Measurements from ENCODE around the gene KIR3DL3. TPM values are rescaled to one million over a fixed set of nuclear protein-coding genes. Genes with fewer than 3 reads are reported as not detected.
"Not testable (repeated sequence)": the region's sequence is repeated elsewhere in the genome, so short reads cannot be mapped to it uniquely, and the experiment has no call there.

The KIR3DL3 gene
- total RNA-seq, 1 experiment from 2014 or later, result not detected

DNA sequence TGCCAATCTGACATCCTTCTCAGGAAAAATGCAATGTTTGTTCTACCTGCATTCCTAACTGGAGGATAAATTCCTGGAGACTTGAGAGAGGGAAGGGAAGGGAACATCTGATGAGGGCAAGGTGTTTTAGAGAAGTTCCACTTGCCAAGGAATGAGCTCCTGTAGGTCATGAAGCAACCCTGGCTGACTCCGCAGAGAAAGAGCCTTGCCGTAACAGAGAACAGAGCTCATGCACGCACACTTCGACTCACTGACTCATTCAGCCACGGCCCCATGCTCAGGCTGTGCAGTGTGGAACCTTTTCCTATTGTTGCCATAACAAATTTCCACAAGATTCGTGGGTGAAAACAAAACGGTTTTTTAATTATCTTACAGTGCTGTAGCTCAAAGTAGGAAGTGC lies 54.7 kb downstream of the KIR3DL3 start:
- DNase-seq (ENCODE audit: low spot score), result peak; percentile 80

DNA sequence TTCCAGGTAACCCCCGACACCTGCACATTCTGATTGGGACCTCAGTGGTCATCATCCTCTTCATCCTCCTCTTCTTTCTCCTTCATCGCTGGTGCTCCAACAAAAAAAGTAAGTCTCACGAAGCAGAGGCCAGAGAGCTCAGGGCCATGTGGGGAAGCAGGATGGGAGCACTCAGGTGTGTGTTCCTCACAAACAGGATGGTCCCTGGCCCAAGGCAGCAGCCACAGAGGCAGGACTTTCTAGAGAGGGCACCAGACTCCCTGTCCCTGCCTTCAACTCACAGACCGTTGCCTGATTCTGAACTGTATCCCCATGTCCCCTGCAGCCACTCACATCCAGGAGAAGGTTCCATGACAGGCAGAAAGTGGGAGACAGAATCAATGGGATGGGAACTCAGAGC lies 58.7 kb downstream of the KIR3DL3 start:
- not testable (repeated sequence) for DNase-seq (ENCODE audit: low spot score)

Other genes with a start within 250 kb of the KIR3DL3 start
- not detected in 2 replicates for gene LAIR2, start 221.6 kb upstream of the KIR3DL3 start, total RNA-seq (2014; rRNA removed; shearing (Covaris generic))
- not detected in 2 replicates for gene LILRA2, start 150.7 kb upstream of the KIR3DL3 start, total RNA-seq (2014; rRNA removed; shearing (Covaris generic))
- not detected in 2 replicates for gene LILRA1, start 130.8 kb upstream of the KIR3DL3 start, total RNA-seq (2014; rRNA removed; shearing (Covaris generic))
- not detected in 2 replicates for gene LILRB1, start 94.0 kb upstream of the KIR3DL3 start, total RNA-seq (2014; rRNA removed; shearing (Covaris generic))
- gene LILRB4, start 61.5 kb upstream of the KIR3DL3 start, total RNA-seq (2014; rRNA removed; shearing (Covaris generic)), result not detected in 2 replicates
- not detected in 2 replicates for gene KIR2DL3, start 14.1 kb downstream of the KIR3DL3 start, total RNA-seq (2014; rRNA removed; shearing (Covaris generic))
- gene KIR2DL1, start 45.4 kb downstream of the KIR3DL3 start, total RNA-seq (2014; rRNA removed; shearing (Covaris generic)), result not detected in 2 replicates
- gene KIR2DL4, start 79.2 kb downstream of the KIR3DL3 start, total RNA-seq (2014; rRNA removed; shearing (Covaris generic)), result not detected in 2 replicates
- not detected in 2 replicates for gene KIR3DL1, start 92.0 kb downstream of the KIR3DL3 start, total RNA-seq (2014; rRNA removed; shearing (Covaris generic))
- gene KIR2DS4, start 108.2 kb downstream of the KIR3DL3 start, total RNA-seq (2014; rRNA removed; shearing (Covaris generic)), result not detected in 2 replicates
- not detected in 2 replicates for gene KIR3DL2, start 126.0 kb downstream of the KIR3DL3 start, total RNA-seq (2014; rRNA removed; shearing (Covaris generic))
- gene FCAR, start 149.8 kb downstream of the KIR3DL3 start, total RNA-seq (2014; rRNA removed; shearing (Covaris generic)), result not detected in 2 replicates
- 0.06 TPM in 1 of 2 replicates, not detected in the other for gene NCR1, start 181.7 kb downstream of the KIR3DL3 start, total RNA-seq (2014; rRNA removed; shearing (Covaris generic))
- not detected in 2 replicates for gene NLRP7, start 223.1 kb downstream of the KIR3DL3 start, total RNA-seq (2014; rRNA removed; shearing (Covaris generic))
- gene NLRP2, start 241.9 kb downstream of the KIR3DL3 start, total RNA-seq (2014; rRNA removed; shearing (Covaris generic)), result 0.56 TPM in 1 of 2 replicates, not detected in the other

Data from H4 (cell line).